GM19395 (cell line): ENCODE results near the gene TRNT1.

Experiments used
- ATAC-seq: cut with Tn5 transposase; IDR thresholded peaks from one replicate; pipeline ENCODE4 v1.9.1; 2021; ENCODE audit warnings: mild to moderate bottlenecking, moderate library complexity; ENCODE audit not compliant: unreplicated experiment

The TRNT1 gene

GRCh38 chr3:3110749-3111361 is 15.9 kb upstream of the TRNT1 start:
- ATAC-seq: peak; percentile 55

GRCh38 chr3:3113042-3113709 is 13.6 kb upstream of the TRNT1 start:
- ATAC-seq: no peak

- no peak for ATAC-seq
These were observed 9.1 kb upstream of the TRNT1 start for GRCh38 chr3:3117651-3118050.

- ATAC-seq: peak; percentile 52
These were observed 7.3 kb upstream of the TRNT1 start for GRCh38 chr3:3119393-3119851.

- no peak for ATAC-seq
These were observed 763 bp upstream of the TRNT1 start for GRCh38 chr3:3125977-3126376.

GRCh38 chr3:3127432-3128010 is 781 bp downstream of the TRNT1 start:
- ATAC-seq: peak; percentile 25

- no peak for ATAC-seq
These were observed 2.8 kb downstream of the TRNT1 start for GRCh38 chr3:3129579-3129978.

GRCh38 chr3:3133500-3133899 is 6.8 kb downstream of the TRNT1 start:
- ATAC-seq: no peak

- ATAC-seq: no peak
These were observed 8.2 kb downstream of the TRNT1 start for GRCh38 chr3:3134750-3135448.

GRCh38 chr3:3137526-3137925 is 10.8 kb downstream of the TRNT1 start:
- no peak for ATAC-seq

GRCh38 chr3:3141939-3142338 is 15.2 kb downstream of the TRNT1 start:
- peak; percentile 66 for ATAC-seq

- no peak for ATAC-seq
These were observed 19.1 kb downstream of the TRNT1 start for GRCh38 chr3:3145831-3146230.

GRCh38 chr3:3149560-3149959 is 22.8 kb downstream of the TRNT1 start:
- ATAC-seq: no peak

- no peak for ATAC-seq
These were observed 24.8 kb downstream of the TRNT1 start for GRCh38 chr3:3151513-3151912.

GRCh38 chr3:3154879-3155610 is 28.3 kb downstream of the TRNT1 start:
- ATAC-seq: no peak

- ATAC-seq: no peak
These were observed 30.7 kb downstream of the TRNT1 start for GRCh38 chr3:3157484-3157883.

- ATAC-seq: no peak
These were observed 34.1 kb downstream of the TRNT1 start for GRCh38 chr3:3160826-3161225.

- ATAC-seq: no peak
These were observed 38.5 kb downstream of the TRNT1 start for GRCh38 chr3:3165241-3165640.

- no peak for ATAC-seq
These were observed 38.9 kb downstream of the TRNT1 start for GRCh38 chr3:3165650-3166049.

GRCh38 chr3:3170998-3171397 is 44.3 kb downstream of the TRNT1 start:
- peak; percentile 69 for ATAC-seq

- no peak for ATAC-seq
These were observed 45.9 kb downstream of the TRNT1 start for GRCh38 chr3:3172627-3173026.
